Fibroblast of upper back skin (primary cell): ENCODE measurements around the gene CYREN.

Source experiments
- DNase-seq: peaks from one replicate; pipeline ENCODE4 v3.0.0-alpha.2; 2013

Gene CYREN

GRCh38 chr7:135195968-135196629, 25.6 kb upstream of the CYREN start:
- no peak for DNase-seq

DNA sequence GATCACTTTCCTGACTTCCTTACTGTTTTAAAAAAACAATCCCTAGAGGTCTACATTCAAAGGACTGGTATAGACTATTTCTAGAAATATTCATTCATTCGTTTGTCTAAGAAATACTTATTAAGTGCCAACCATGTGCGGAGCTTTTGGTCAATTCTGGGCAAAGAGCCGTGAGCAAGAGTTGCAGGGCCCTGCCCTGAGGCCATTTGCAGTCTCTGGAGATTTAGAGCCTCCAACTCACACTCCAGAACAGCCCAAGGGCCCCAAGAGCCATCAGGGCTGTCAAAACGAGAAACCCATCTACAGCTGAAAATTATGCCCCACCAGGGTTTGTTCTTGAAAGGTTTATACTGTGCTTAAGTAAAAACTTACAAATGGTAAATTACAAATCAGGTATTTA, 24.6 kb upstream of the CYREN start:
- no peak for DNase-seq

DNA sequence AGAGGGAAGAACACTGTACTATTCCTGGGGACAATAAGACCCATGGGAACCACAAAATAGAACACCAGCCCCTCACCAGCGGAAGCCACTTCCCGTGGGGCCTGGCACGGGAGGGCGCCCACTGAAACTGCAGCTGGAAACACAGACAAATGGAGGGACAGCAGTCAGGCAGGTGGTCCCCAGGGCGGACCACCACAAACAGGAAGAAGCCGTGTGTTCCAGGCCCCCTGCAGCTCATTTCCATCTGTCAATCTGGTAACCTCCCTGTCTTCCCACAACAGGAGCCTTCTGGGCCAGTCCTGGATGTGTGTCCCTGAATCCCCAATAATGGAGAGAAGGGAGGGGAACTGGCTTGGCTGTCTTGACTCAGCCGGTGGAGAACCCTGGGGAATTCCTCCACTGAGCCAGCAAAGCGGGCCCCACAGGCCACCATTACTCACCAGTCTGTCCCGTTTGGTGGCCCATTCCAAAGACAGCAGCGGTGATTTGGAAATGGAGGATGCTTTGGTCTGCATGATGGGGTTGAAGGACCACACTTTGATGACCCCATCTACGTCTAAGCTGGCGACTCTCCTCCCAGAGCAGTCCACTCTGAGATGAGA, 24.1 kb upstream of the CYREN start:
- peak; percentile 30 for DNase-seq

DNA sequence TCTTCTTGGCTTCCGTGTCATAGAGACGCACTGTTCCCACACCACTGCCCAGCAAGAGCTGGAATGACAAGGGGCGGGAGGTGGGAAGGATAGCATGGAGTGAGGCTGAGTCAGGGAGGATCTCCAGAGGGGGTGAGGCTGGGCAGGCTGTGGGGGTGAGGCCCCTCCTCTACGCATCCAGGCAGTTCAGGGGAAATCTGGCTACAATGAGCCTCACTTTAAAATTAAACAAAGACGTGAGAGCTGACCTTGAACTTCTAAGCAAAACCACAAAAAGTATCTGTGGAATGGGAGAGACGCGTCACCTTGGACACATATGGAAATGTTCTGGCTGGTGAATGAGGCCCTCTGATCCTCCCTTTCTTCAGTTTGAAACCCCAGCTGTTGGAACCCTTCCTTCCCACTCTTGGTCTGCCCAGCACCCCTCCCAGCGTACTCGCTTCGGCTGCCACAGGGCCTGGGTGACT, 23.1 kb upstream of the CYREN start:
- peak; percentile 97 for DNase-seq

- no peak for DNase-seq
These were observed 22.5 kb upstream of the CYREN start for GRCh38 chr7:135192914-135193536.

DNA sequence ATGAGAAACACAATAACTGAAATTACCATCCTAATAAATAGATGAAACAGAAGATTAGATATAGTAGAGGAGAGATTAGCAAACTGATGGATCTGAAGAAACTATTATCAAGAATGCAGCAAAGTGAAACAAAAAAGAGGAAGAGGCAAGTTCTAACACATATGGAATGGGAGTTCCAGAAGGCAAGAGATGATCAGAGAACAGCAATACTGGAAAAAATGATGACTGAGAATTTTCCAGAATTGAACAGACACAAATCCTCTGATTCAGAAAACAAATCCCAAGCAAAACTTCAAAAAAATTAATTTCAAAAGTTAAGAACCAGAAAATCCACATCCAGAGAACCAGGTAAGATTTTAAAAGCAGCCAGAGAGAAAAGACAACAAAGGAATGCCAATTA, 20.2 kb upstream of the CYREN start:
- DNase-seq = no peak

DNA sequence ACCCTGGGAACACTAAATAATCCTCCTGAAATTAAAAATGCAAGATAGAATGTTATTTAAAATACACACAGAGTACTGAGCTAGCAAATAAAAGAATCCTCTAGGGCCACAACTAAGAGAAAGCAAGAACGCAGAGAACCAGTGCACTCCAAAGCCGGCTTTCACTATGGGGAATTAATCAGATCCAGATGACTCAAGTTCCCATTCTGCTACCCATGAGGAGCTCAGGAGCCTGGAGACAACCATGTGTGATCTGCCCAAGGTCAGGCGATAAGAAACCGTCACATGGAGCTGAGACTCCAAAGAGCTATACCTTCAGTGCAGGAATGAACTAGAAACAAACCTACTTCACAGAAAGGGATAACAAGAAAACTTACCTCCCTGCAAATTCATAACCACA, 19.5 kb upstream of the CYREN start:
- peak; percentile 81 for DNase-seq

- DNase-seq = no peak
These were observed 18.7 kb upstream of the CYREN start for GRCh38 chr7:135189221-135189662.

DNA sequence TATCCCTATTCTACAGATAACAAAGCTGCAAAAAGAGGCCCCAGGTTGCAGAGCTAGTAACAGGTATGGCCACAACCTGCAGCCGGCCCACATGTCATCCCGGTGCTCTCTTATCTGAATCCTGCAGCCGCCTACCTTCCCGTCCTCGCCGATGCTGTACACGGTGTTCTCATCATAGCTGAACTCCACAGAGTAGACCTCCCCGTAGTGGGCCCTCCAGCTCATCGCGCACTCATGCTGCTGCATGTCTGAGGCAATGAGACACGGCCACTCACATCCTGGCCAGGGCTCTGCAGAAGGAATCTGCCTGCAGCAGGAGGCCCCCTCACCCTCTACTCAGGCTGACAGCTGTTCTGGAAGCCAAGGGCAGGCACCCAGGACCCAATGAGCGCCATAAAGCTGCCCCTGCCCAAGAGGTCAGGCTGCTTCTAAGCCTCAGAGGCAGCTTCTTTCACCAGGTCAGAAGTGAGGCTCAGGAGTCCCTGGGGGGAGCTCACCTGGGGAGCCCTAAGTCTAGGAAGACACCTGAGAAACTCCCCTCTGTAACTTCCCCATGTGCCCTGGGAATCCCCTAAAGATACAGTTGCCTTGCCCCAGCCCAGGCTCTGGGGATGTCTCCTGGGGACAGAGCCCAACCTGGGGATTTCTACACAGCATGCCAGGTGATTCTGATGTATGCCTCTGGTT, 17.9 kb upstream of the CYREN start:
- no peak for DNase-seq

DNA sequence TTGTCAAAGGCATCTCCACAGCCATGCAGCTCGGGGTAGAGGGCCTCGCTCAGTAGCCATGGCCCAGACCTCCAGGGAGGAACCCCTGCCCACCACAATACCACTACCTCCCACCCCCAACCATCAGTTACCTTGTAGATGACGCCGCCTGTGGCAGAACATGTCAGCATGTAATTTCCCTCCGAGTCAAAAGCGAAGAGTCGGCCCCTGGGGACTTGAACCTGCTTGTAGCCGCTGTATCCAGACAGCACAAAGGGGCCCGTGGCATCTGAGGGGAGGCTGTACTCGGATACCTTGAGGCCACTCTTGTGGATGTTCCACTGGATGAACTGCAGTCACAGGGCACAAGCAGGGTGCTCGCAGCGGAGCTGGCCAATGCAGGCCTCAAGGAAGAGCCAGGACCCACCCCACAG, 16.3 kb upstream of the CYREN start:
- no peak for DNase-seq

- no peak for DNase-seq
These were observed 15.7 kb upstream of the CYREN start for GRCh38 chr7:135186261-135186540.

- DNase-seq = no peak
These were observed 15.2 kb upstream of the CYREN start for GRCh38 chr7:135185471-135186260.

DNA sequence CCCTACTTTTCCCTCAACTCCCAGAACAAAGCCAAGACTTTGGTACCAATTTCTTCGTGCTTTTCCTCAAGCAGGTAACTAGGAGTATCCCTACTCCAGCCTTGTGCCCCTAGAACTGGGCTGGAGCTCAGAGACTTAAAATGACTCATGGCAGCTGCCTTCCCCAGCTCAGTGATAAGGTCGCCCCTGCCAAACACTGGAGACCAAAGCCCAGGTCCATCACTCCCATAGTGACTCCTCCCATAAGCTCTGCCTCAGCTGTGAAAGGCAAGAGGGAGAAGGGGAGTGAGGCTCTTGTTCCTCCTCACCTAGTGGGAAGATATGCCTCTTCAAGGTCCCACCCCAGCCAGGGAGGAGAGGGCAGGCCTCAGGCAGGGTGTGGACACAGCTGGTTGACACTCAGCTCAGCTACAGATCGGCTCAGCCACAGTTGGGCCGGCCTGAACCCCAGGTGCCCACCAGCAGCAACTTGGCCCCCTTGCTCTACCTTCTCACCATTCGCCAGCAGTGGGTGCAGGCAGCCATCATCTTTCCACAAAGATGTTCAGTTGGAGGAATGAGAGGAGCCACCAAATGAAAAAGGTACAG, 13.8 kb upstream of the CYREN start:
- no peak for DNase-seq

- no peak for DNase-seq
These were observed 13.0 kb upstream of the CYREN start for GRCh38 chr7:135183478-135183877.

- no peak for DNase-seq
These were observed 11.6 kb upstream of the CYREN start for GRCh38 chr7:135181929-135182678.

DNA sequence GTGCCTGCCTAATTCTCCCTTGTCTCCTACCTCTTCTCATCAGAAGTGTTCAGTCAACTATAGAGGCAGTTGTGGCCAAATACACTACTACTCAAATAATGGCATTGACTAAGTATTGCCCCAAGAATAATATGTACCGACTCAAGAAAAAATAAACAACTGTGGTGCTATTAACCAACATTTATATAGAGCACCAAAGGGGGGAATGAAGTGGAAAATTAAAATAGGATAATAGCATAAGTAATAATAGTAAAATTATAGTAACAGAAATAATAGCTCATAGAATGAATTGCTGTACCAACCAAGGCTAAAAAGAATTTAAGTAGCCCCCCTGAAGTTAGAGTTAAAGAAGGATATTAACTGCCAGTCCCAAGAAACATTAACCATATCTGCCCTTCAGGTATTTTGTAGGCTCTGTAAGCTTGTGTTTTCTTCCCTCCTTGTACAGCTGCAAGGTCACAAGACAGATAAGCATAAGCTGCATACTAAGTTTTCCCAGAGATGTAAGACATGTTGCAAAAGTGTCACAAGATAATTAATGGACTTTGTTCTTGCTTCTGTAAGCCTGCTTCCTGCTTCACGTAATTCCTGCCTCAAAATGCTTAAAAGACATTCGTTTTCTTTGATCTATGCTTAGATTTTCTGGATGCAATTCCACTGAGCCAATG, 10.9 kb upstream of the CYREN start:
- DNase-seq = no peak

- DNase-seq = no peak
These were observed 9.6 kb upstream of the CYREN start for GRCh38 chr7:135180122-135180521.

DNA sequence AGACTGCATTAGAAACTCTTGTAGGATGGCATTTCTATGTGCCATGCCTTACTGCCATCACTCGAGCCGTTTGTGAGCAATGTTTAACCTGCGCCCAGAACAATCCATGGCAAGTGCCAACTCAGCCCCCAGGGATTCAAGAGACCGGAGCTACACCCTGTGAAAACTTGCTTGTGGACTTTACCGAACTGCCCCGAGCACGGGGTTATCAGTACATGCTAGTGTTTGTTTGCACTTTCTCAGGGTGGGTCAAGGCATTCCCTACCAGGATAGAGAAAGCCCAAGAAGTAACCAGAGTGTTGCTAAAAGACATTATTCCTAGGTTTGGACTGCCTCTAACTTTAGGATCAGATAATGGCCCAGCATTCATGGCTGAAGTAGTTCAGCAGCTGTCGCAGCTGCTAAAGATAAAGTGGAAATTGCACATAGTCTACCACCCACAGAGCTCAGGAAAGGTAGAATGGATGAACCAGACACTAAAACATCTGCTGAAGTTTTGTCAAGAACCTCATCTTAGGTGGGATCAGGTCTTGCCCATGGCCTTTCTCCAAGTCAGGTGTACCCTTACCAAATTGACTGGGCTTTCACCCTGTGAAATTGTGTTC, 8.9 kb upstream of the CYREN start:
- DNase-seq = no peak

DNA sequence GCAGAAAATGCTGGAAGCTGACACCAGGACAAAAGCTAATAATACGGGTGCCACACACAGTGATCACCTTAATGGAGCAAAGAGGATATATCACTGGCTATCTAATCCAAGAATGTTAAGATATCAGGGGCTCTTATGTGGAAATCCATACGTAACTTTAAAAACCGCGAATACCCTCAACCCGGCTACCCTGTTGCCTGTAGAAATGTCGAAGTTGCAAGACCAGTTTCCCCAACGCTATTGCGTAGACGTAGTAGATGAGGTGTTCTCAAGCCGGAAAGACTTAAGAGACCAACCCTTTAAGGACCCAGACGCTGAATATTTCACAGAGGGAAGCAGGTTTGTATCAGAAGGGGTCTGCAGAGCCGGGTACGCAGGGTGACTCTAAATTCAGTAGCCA, 7.9 kb upstream of the CYREN start:
- DNase-seq = no peak

DNA sequence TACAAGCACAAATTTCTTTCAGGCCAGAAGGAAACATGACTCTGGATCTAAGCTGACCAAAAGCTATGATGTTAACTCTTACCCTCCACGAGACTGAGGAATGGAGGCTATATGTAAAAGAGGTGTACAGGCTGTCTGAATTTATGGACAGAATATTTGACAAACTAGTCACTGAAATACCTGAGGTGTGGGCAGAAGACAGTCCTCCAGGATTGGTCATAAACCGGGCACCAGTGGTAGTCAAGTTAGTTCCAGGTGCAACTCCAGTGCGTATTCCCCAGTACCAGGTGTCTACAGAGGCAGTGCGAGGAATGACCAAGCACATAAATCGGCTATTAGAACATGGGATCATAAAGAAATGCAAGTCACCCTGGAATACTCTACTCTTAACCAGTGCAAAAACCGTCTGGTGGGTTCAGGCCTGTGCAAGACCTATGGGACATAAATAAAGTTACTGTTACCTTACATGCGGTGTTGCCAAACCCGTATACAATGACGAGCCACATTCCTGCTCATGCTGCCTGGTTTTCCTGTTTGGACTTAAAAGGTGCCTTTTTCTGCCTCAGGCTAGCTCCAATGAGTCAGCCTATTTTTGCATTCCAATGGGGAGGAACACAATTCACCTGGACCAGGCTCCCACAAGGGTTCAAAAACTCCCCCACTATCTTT, 6.7 kb upstream of the CYREN start:
- DNase-seq = no peak
